Sigmoid colon (tissue), 7 donors: ENCODE measurements around the gene TMEM9. TPM values are rescaled to one million over a fixed set of nuclear protein-coding genes. Genes with fewer than 3 reads are reported as not detected.

Experiments used
- DNase-seq: peaks from one replicate; pipeline ENCODE4 v3.0.0-alpha.2; 2019
- H3K27ac ChIP-seq, 4 donors: fragments of 200-600 bp; sonication (generic); one replicate each; pipeline ENCODE4 v1.5.1; 2016 to 2019; ENCODE audit warnings: mild to moderate bottlenecking in 1 of 4
- H3K27me3 ChIP-seq, 3 donors: fragments of 200-600 bp; sonication (generic); one replicate each; pipeline ENCODE4 v1.5.1; 2019; ENCODE audit warnings: mild to moderate bottlenecking in 1 of 3
- H3K36me3 ChIP-seq, 4 donors: fragments of 200-600 bp; sonication (generic); one replicate each; pipeline ENCODE4 v1.5.1; 2016 to 2019
- H3K4me1 ChIP-seq, 4 donors: fragments of 200-600 bp; sonication (generic); one replicate each; pipeline ENCODE4 v1.5.1; 2017 to 2019
- H3K4me3 ChIP-seq, 4 donors: fragments of 200-600 bp; sonication (generic); one replicate each; pipeline ENCODE4 v1.5.1; 2017 to 2019; ENCODE audit warnings: mild to moderate bottlenecking in 2 of 4, moderate library complexity in 1 of 4
- H3K9me3 ChIP-seq, 4 donors: fragments of 200-600 bp in 3 of 4; sonication (generic) in 3 of 4; one replicate each; pipeline versions ENCODE4 v1.5.1 to v1.6.1; 2013 to 2019
- EP300 ChIP-seq, 4 donors: sonication (generic); formaldehyde crosslinking; IDR thresholded peaks; one replicate each; pipeline ENCODE4 v1.6.1; 2017; ENCODE audit warnings: antibody characterized with exemption in 4 of 4
- POLR2A ChIP-seq, 2 donors: fragments of 450-650 bp; IDR thresholded peaks; one replicate each; pipeline ENCODE4 v1.6.1; 2016; ENCODE audit warnings: antibody characterized with exemption in 2 of 2, mild to moderate bottlenecking in 2 of 2, moderate library complexity in 2 of 2
- POLR2AphosphoS5 ChIP-seq, 4 donors: sonication (generic); formaldehyde crosslinking; IDR thresholded peaks; one replicate each; pipeline ENCODE4 v1.6.1; 2017; ENCODE audit warnings: antibody characterized with exemption in 4 of 4
- WGBS, 2 donors: extraction: QIAGEN DNeasy Blood & Tissue Kit; methylation state at CpG; one replicate each; pipeline ENCODE4 v1.1.7; 2013; 5-methylcytosine and 5-hydroxymethylcytosine counted together
- intact Hi-C: fragments of 100-400 bp; cut with DNase I; formaldehyde crosslinking; loops from one replicate; pipeline ENCODE4 v1.15.1; 2023
- polyA plus RNA-seq, 3 donors: library from polyadenylated mRNA; stranded (reverse); fragments of 200-250 nt; gene quantifications; one replicate each; pipeline ENCODE4 v1.2.3, GENCODE V29; 2013
- total RNA-seq, 4 donors: library from RNA; depleted of rRNA; stranded (reverse); fragments of >200 nt; gene quantifications; one replicate each; pipeline ENCODE4 v1.1.0, GENCODE V29; 2016
- TF ChIP-seq, protein P1 (sequence below), 4 experiments: fragments of 450-650 bp in 3 of 4; fragments of 200-600 bp in 1 of 4; IDR thresholded peaks; one replicate each; pipeline ENCODE4 v1.5.1; 2016 to 2019; ENCODE audit warnings: antibody characterized with exemption in 4 of 4, mild to moderate bottlenecking in 3 of 4, moderate library complexity in 2 of 4
- donor health status: healthy with polysubstance abuse.
- donor health status: Bipolar disorder and iron deficiency.
- donor health status: healthy.

TMEM9 gene
- total and polyA plus RNA-seq, 7 donors: 12.9 to 78.3 (median 56.2) TPM

DNA sequence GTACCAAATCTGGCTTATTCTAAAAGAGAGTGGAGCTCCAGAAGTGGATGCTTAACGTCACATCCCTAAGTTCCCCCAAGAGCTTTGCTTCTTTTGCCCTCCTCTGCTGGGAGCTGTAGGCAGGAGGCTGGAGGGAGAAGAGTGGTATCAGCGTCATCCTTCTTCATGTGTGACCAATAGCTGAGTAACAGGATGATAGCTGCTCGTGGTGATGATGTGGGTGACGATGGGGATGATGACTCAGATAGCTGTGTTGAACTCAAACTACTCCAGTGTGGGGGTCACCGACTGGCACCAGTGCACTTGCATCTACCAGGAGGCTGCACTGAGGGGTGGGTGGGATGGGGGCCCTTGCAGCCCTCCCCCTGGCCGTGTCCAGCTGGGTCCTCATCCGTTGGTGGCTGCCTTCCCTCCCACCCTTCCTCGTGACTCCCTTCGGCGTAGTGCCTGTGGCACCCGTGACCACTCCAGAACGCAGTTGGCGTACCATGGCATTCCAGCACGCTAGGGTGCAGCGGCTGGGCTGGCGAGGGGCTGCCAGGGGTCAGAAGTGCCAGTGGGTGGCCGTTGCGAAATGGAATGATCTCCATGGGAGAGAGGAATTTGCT, 37.5 kb upstream of the TMEM9 start:
- peaks cover 0 to 4% (median 0%) of the 10 kb centered on the region in 3 donors for H3K27me3 ChIP-seq
- H3K9me3 ChIP-seq: no peaks in the 10 kb centered on the region
- 79 to 81% methylated on average over 18 of the region's 18 CpGs for WGBS, 2 donors
- TF ChIP-seq EP300 (IDR thresholded peaks at IDR 0.05) (no peak), POLR2AphosphoS5 (IDR thresholded peaks at IDR 0.05) (no peak), POLR2A (IDR thresholded peaks at IDR 0.05) (no peak)
- TF ChIP-seq, protein P1, sequence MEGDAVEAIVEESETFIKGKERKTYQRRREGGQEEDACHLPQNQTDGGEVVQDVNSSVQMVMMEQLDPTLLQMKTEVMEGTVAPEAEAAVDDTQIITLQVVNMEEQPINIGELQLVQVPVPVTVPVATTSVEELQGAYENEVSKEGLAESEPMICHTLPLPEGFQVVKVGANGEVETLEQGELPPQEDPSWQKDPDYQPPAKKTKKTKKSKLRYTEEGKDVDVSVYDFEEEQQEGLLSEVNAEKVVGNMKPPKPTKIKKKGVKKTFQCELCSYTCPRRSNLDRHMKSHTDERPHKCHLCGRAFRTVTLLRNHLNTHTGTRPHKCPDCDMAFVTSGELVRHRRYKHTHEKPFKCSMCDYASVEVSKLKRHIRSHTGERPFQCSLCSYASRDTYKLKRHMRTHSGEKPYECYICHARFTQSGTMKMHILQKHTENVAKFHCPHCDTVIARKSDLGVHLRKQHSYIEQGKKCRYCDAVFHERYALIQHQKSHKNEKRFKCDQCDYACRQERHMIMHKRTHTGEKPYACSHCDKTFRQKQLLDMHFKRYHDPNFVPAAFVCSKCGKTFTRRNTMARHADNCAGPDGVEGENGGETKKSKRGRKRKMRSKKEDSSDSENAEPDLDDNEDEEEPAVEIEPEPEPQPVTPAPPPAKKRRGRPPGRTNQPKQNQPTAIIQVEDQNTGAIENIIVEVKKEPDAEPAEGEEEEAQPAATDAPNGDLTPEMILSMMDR (IDR thresholded peaks at IDR 0.05): no peak
- intact Hi-C loops: no loop called here
- H3K27ac ChIP-seq: no peak overlapping the region
- no peak for DNase-seq
- H3K36me3 ChIP-seq: no peaks in the 10 kb centered on the region
- no peak overlapping the region for H3K4me3 ChIP-seq
- H3K4me1 ChIP-seq: no peaks in the 10 kb centered on the region

DNA sequence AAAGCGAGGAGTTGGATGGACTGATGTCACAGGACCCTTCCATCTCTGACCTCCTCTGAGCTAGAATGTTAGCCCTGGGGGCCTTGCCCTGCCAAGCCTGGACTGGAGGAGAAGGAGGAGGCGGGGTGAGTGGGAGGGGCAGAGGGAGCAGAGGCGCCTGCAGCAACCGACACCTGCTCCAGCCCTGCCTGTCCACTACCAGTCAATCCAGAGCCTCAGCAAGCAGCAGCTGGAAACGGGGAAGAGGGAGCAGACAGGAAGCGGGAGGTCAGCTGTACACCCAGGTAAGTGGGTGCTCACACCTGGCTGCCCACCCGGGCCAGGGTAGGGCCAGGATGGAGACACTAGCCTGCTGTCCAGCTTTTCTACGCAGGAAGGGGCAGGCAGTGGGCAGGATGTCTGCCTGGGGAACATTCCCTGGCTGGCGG, 36.4 kb upstream of the TMEM9 start, which contains the start of gene IGFN1:
TSS of gene IGFN1 (plus strand) at position 201 of the 428 bp plus-strand sequence. CDS start 2,470 bp downstream, outside the sequence.
- Histone ChIP-seq H3K36me3 (no peaks in the 10 kb centered on the region), H3K27ac (no peak within 1 kb of the TSS), H3K4me3 (no peak within 1 kb of the TSS), H3K27me3 (peaks cover 0 to 4% (median 0%) of the 10 kb centered on the region in 3 donors), H3K4me1 (no peaks in the 10 kb centered on the region), H3K9me3 (no peaks in the 10 kb centered on the region)
- WGBS, 2 donors: 30 to 58% methylated on average over 9 of the region's 9 CpGs
- DNase-seq: no peak
- TF ChIP-seq POLR2A (IDR thresholded peaks at IDR 0.05) (no peak), POLR2AphosphoS5 (IDR thresholded peaks at IDR 0.05) (no peak), EP300 (IDR thresholded peaks at IDR 0.05) (no peak)
- TF ChIP-seq, protein P1 (IDR thresholded peaks at IDR 0.05): no peak
- intact Hi-C loops: no loop called here

DNA sequence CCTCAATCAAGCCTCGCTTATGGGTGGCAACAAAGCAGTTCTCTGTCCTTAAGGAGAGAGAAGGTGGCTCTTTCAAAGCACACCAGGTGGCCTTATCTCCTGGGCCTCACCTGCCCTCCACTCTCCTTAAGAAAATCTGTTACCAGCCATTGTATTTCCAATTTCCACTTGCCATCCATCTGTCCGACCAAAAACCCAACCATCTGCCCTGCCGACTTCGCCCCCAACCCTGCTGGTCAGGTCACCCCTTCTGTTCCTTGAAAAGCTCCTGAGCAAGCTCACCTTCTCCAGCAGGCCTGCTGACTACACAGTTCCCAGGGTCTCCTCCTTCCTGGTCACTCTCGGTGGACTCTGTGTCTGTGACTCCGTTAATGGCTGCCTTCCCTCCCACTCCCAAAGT, 35.7 kb upstream of the TMEM9 start:
- H3K4me1 ChIP-seq: no peaks in the 10 kb centered on the region
- no peak overlapping the region for H3K27ac ChIP-seq
- no peak overlapping the region for H3K4me3 ChIP-seq
- H3K27me3 ChIP-seq: peaks cover 0 to 4% (median 0%) of the 10 kb centered on the region in 3 donors
- H3K36me3 ChIP-seq: no peaks in the 10 kb centered on the region
- WGBS, 2 donors: 84 to 94% methylated on average over 6 of the region's 6 CpGs
- no peak for DNase-seq
- intact Hi-C loops: no loop called here
- no peak for TF ChIP-seq POLR2AphosphoS5 (IDR thresholded peaks at IDR 0.05)
- no peak for TF ChIP-seq EP300 (IDR thresholded peaks at IDR 0.05)
- TF ChIP-seq, protein P1 (IDR thresholded peaks at IDR 0.05): no peak
- no peak for TF ChIP-seq POLR2A (IDR thresholded peaks at IDR 0.05)
- no peaks in the 10 kb centered on the region for H3K9me3 ChIP-seq

DNA sequence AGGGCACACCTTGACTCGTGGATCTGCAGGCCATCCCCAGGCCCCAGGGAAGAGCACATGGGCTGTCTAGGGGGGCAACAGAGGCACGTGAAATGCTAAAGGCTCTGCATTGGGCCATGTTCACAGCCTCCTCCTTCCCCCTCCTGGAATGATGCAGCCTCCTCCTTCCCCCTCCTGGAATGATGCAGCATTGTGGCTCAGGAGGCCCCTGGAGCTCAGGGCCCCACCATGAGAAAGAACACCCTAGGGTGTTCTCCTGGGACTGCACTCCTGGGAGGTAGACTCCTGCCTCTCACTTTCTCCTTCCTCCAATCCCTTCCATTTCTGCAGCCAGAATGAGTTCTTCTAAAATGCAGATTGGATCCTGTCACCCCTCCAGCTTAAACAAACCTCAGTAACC, 34.8 kb upstream of the TMEM9 start:
- H3K36me3 ChIP-seq: no peaks in the 10 kb centered on the region
- intact Hi-C loops: no loop called here
- peaks cover 0 to 4% (median 0%) of the 10 kb centered on the region in 3 donors for H3K27me3 ChIP-seq
- H3K4me1 ChIP-seq: no peaks in the 10 kb centered on the region
- no peak for DNase-seq
- no peaks in the 10 kb centered on the region for H3K9me3 ChIP-seq
- TF ChIP-seq EP300 (IDR thresholded peaks at IDR 0.05) (no peak), POLR2AphosphoS5 (IDR thresholded peaks at IDR 0.05) (no peak), POLR2A (IDR thresholded peaks at IDR 0.05) (no peak)
- TF ChIP-seq, protein P1 (IDR thresholded peaks at IDR 0.05): no peak
- WGBS, 2 donors: 78 to 91% methylated on average over 2 of the region's 2 CpGs
- H3K4me3 ChIP-seq: no peak overlapping the region
- no peak overlapping the region for H3K27ac ChIP-seq
